HK-2 (cell line): Measurements from ENCODE around the gene HSD17B11.
"Not testable (repeated sequence)": the region's sequence is repeated elsewhere in the genome, so short reads cannot be mapped to it uniquely, and the experiment has no call there.

Experiments used
- DNase-seq: peaks from one replicate; pipeline ENCODE4 v3.0.0-alpha.2; 2018; ENCODE audit not compliant: unreplicated experiment

HSD17B11 gene

GRCh38 chr4:87305562-87305961 is 85.4 kb downstream of the HSD17B11 start:
- no peak for DNase-seq

- DNase-seq = no peak
These were observed 86.1 kb downstream of the HSD17B11 start for GRCh38 chr4:87304745-87305432.

GRCh38 chr4:87299898-87300297 is 91.1 kb downstream of the HSD17B11 start:
- DNase-seq = no peak

- DNase-seq = no peak
These were observed 92.6 kb downstream of the HSD17B11 start for GRCh38 chr4:87298362-87298761.

- DNase-seq = not testable (repeated sequence)
These were observed 96.1 kb downstream of the HSD17B11 start for GRCh38 chr4:87294911-87295310.

- not testable (repeated sequence) for DNase-seq
These were observed 97.1 kb downstream of the HSD17B11 start for GRCh38 chr4:87293889-87294288.

GRCh38 chr4:87286970-87287369 is 104.0 kb downstream of the HSD17B11 start:
- no peak for DNase-seq
